Caco-2 (cell line): ENCODE data around the gene COL20A1. TPM values are rescaled to one million over a fixed set of nuclear protein-coding genes. Genes with fewer than 3 reads are reported as not detected.

Experiments used
- BruUV-seq: library from RNA; stranded (reverse); fragments of 400-500 nt; replicated peaks from 2 replicates; lab custom pipeline; 2021; lab: Mats Ljungman, UMichigan
- CTCF ChIA-PET: fragments of 300-600 bp; sonication (Branson Sonifier 250); formaldehyde crosslinking; loops from one replicate; lab custom pipeline; 2022; ENCODE audit warnings: antibody characterized with exemption; lab: Charles Lee
- POLR2A ChIA-PET: fragments of 300-600 bp; sonication (Branson Sonifier 250); formaldehyde crosslinking; loops from one replicate; lab custom pipeline; 2022; ENCODE audit warnings: antibody characterized with exemption; lab: Charles Lee
- DNase-seq, 2 experiments: peaks; one replicate each; pipeline versions ENCODE4 v3.0.0 to v3.0.0-alpha.2; 2020 to 2022
- H3K27me3 ChIP-seq: replicated peaks from 2 replicates; pipeline ENCODE4 v1.6.0; 2011; ENCODE audit warnings: low read length; ENCODE audit not compliant: control insufficient read depth, insufficient read depth
- H3K36me3 ChIP-seq: 2 replicates; pipeline ENCODE4 v1.5.1; 2011; ENCODE audit warnings: low read length; ENCODE audit not compliant: control insufficient read depth, insufficient read depth
- H3K4me1 ChIP-seq: fragments of 250-450 bp; sonication (Bioruptor Pico); 2 replicates; pipeline ENCODE4 v1.5.1; 2020; ENCODE audit warnings: mild to moderate bottlenecking
- H3K4me3 ChIP-seq: 2 replicates; pipeline ENCODE4 v1.5.1; 2011; ENCODE audit warnings: low read depth, mild to moderate bottlenecking, control low read depth, low read length
- H3K9me3 ChIP-seq: fragments of 250-450 bp; sonication (Bioruptor Pico); 2 replicates; pipeline ENCODE4 v1.5.1; 2020; ENCODE audit warnings: mild to moderate bottlenecking, moderate library complexity
- H3K27ac Mint-ChIP-seq: one replicate; pipeline ENCODE4 v1.8.0; 2022; ENCODE audit warnings: mixed read lengths; ENCODE audit not compliant: unreplicated experiment
- H3K27me3 Mint-ChIP-seq: one replicate; pipeline ENCODE4 v1.8.0; 2022; ENCODE audit warnings: mixed read lengths; ENCODE audit not compliant: insufficient read depth, unreplicated experiment
- H3K36me3 Mint-ChIP-seq: one replicate; pipeline ENCODE4 v1.8.0; 2022; ENCODE audit warnings: mild to moderate bottlenecking, mixed read lengths; ENCODE audit not compliant: insufficient read depth, unreplicated experiment
- H3K4me1 Mint-ChIP-seq: one replicate; pipeline ENCODE4 v1.8.0; 2022; ENCODE audit warnings: low read depth, mixed read lengths; ENCODE audit not compliant: unreplicated experiment
- H3K4me3 Mint-ChIP-seq: one replicate; pipeline ENCODE4 v1.8.0; 2022; ENCODE audit warnings: mild to moderate bottlenecking, moderate library complexity, mixed read lengths; ENCODE audit not compliant: unreplicated experiment
- H3K9me3 Mint-ChIP-seq: one replicate; pipeline ENCODE4 v1.8.0; 2022; ENCODE audit warnings: mixed read lengths; ENCODE audit not compliant: unreplicated experiment
- CTCF ChIP-seq, 2 experiments: fragments of 200-600 bp in 1 of 2; IDR thresholded peaks; 1 replicate in 1 of 2; 2 replicates in 1 of 2; pipeline versions ENCODE4 v1.5.1 to v1.8.0; 2011 to 2022; ENCODE audit warnings: antibody characterized with exemption in 1 of 2, control low read depth in 1 of 2, inconsistent platforms in 1 of 2, low read depth in 1 of 2, low read length in 1 of 2, mild to moderate bottlenecking in 1 of 2, moderate library complexity in 1 of 2; ENCODE audit not compliant: insufficient read depth in 1 of 2, severe bottlenecking in 1 of 2, unreplicated experiment in 1 of 2
- intact Hi-C: fragments of 100-400 bp; cut with micrococcal nuclease; formaldehyde crosslinking; loops from one replicate; pipeline ENCODE4 v1.10.0; 2022; ENCODE audit not compliant: unreplicated experiment
- total RNA-seq: library from RNA; stranded (reverse); gene quantifications from 2 replicates; pipeline ENCODE4 v1.2.3, GENCODE V29; 2022

Gene COL20A1
- total RNA-seq, 1 experiment from 2014 or later, result 0.27 TPM

- Mint-ChIP-seq H3K27ac (no peak overlapping the region), H3K27me3 (peaks cover 4% of the 10 kb centered on the region), H3K4me3 (no peak overlapping the region), H3K36me3 (no peaks in the 10 kb centered on the region), H3K9me3 (no peaks in the 10 kb centered on the region), H3K4me1 (no peaks in the 10 kb centered on the region)
- Histone ChIP-seq H3K9me3 (no peaks in the 10 kb centered on the region), H3K27me3 (no peaks in the 10 kb centered on the region), H3K4me1 (peaks cover 10% of the 10 kb centered on the region; the same call in 1 of the 2 replicates), H3K4me3 (no peak overlapping the region), H3K36me3 (no peaks in the 10 kb centered on the region)
- DNase-seq, result no peak
- ChIA-PET CTCF (interaction anchor here (0.6 to 1.4 kb wide), 6 partner anchors 8 to 492 kb away, joined by 3 to 20 read pairs (median 4); no protein-coding TSS in a partner anchor), POLR2A (interaction anchor here (0.6 kb wide), 1 partner anchor 11 kb away, joined by 3 read pairs; no protein-coding TSS in a partner anchor)
- intact Hi-C loops, result no loop called here
- TF ChIP-seq CTCF (IDR thresholded peaks at IDR 0.05; ENCODE audit: insufficient read depth in 1 of 2, low read depth in 1 of 2, low read length in 1 of 2, severe bottlenecking in 1 of 2, unreplicated experiment in 1 of 2), result no peak
- BruUV-seq, result no TSS peak
Observed at GRCh38 chr20:63370618-63371187, 77.7 kb downstream of the COL20A1 start.

GRCh38 chr20:63371291-63371865, 78.4 kb downstream of the COL20A1 start:
- Mint-ChIP-seq H3K27me3 (peaks cover 8% of the 10 kb centered on the region), H3K9me3 (no peaks in the 10 kb centered on the region), H3K4me1 (no peaks in the 10 kb centered on the region), H3K4me3 (no peak overlapping the region), H3K36me3 (no peaks in the 10 kb centered on the region), H3K27ac (no peak overlapping the region)
- Histone ChIP-seq H3K4me3 (no peak overlapping the region), H3K36me3 (no peaks in the 10 kb centered on the region), H3K9me3 (no peaks in the 10 kb centered on the region), H3K4me1 (peaks cover 10% of the 10 kb centered on the region; the same call in 1 of the 2 replicates), H3K27me3 (no peaks in the 10 kb centered on the region)
- intact Hi-C loops, result no loop called here
- no peak for TF ChIP-seq CTCF (IDR thresholded peaks at IDR 0.05; ENCODE audit: insufficient read depth in 1 of 2, low read depth in 1 of 2, low read length in 1 of 2, severe bottlenecking in 1 of 2, unreplicated experiment in 1 of 2)
- no TSS peak for BruUV-seq
- CTCF ChIA-PET, result interaction anchor here (0.7 to 1.0 kb wide), 3 partner anchors 9 to 492 kb away, joined by 3 to 20 read pairs (median 8); no protein-coding TSS in a partner anchor
- POLR2A ChIA-PET, result no interaction called here
- DNase-seq, result no peak

GRCh38 chr20:63372971-63373885, 80.2 kb downstream of the COL20A1 start:
- no peak for DNase-seq
- Histone ChIP-seq H3K9me3 (no peaks in the 10 kb centered on the region), H3K36me3 (no peaks in the 10 kb centered on the region), H3K4me1 (peaks cover 10% of the 10 kb centered on the region; the same call in 1 of the 2 replicates), H3K4me3 (no peak overlapping the region), H3K27me3 (no peaks in the 10 kb centered on the region)
- CTCF ChIA-PET, result interaction anchor here (0.6 to 0.9 kb wide), 2 partner anchors 9 to 64 kb away, joined by 3 read pairs; no protein-coding TSS in a partner anchor
- intact Hi-C loops, result no loop called here
- no peak overlapping the region for H3K4me3 Mint-ChIP-seq
- TF ChIP-seq CTCF (IDR thresholded peaks at IDR 0.05; ENCODE audit: insufficient read depth in 1 of 2, low read depth in 1 of 2, low read length in 1 of 2, severe bottlenecking in 1 of 2, unreplicated experiment in 1 of 2), result no peak
- H3K36me3 Mint-ChIP-seq, result no peaks in the 10 kb centered on the region
- peaks cover 6% of the 10 kb centered on the region for H3K4me1 Mint-ChIP-seq
- peaks cover 8% of the 10 kb centered on the region for H3K27me3 Mint-ChIP-seq
- no TSS peak for BruUV-seq
- H3K27ac Mint-ChIP-seq, result no peak overlapping the region
- no peaks in the 10 kb centered on the region for H3K9me3 Mint-ChIP-seq
- POLR2A ChIA-PET, result no interaction called here
